RWPE2 (cell line): ENCODE measurements around the gene SLX4IP.
A peak's percentile ranks its signal among the peaks of the same experiment; 100 is the strongest.

Experiments used
- ATAC-seq: fragments of 200-7000 bp; cut with Tn5 transposase; 3 replicates; pipeline ENCODE4 v1.9.1; 2021; ENCODE audit warnings: low read depth
- DNase-seq: peaks from one replicate; pipeline ENCODE4 v3.0.0-alpha.2; 2020; ENCODE audit warnings: low spot score
- H3K27ac ChIP-seq: fragments of 450-650 bp; 2 replicates; pipeline ENCODE4 v1.5.1; 2017; ENCODE audit warnings: mild to moderate bottlenecking; ENCODE audit not compliant: poor library complexity, severe bottlenecking
- H3K27me3 ChIP-seq: fragments of 250-450 bp; sonication (Bioruptor Pico); 2 replicates; pipeline ENCODE4 v1.5.1; 2021; ENCODE audit warnings: mild to moderate bottlenecking, moderate library complexity; ENCODE audit not compliant: insufficient read depth, poor library complexity, severe bottlenecking
- H3K36me3 ChIP-seq: fragments of 250-450 bp; sonication (Bioruptor Pico); 2 replicates; pipeline ENCODE4 v1.5.1; 2020; ENCODE audit warnings: low read depth, mild to moderate bottlenecking, moderate library complexity
- H3K4me1 ChIP-seq: fragments of 250-450 bp; sonication (Bioruptor Pico); 2 replicates; pipeline ENCODE4 v1.5.1; 2021; ENCODE audit warnings: mild to moderate bottlenecking, moderate library complexity; ENCODE audit not compliant: insufficient read depth, poor library complexity, severe bottlenecking
- H3K4me3 ChIP-seq: fragments of 250-450 bp; sonication (Bioruptor Pico); 2 replicates; pipeline ENCODE4 v1.5.1; 2021; ENCODE audit warnings: mild to moderate bottlenecking, moderate library complexity; ENCODE audit not compliant: severe bottlenecking
- H3K9me3 ChIP-seq: fragments of 250-450 bp; sonication (Bioruptor Pico); 2 replicates; pipeline ENCODE4 v1.5.1; 2021; ENCODE audit warnings: mild to moderate bottlenecking, moderate library complexity; ENCODE audit not compliant: severe bottlenecking
- CTCF ChIP-seq: fragments of 450-650 bp; IDR thresholded peaks from one replicate; pipeline ENCODE4 v1.5.1; 2017; ENCODE audit warnings: mild to moderate bottlenecking, moderate library complexity; ENCODE audit not compliant: poor library complexity, severe bottlenecking

The SLX4IP gene

GRCh38 chr20:10539818-10540553 is 104.9 kb downstream of the SLX4IP start:
- no peaks in the 10 kb centered on the region for H3K36me3 ChIP-seq
- H3K4me1 ChIP-seq: peaks cover 37% of the 10 kb centered on the region
- H3K9me3 ChIP-seq: no peaks in the 10 kb centered on the region
- no peak overlapping the region for H3K4me3 ChIP-seq
- peak overlapping the region; percentile 78 for H3K27ac ChIP-seq
- DNase-seq (no peak), ATAC-seq (no peak)
- TF ChIP-seq CTCF: no peak
- no peaks in the 10 kb centered on the region for H3K27me3 ChIP-seq

- H3K4me3 ChIP-seq: no peak overlapping the region
These were observed 105.8 kb downstream of the SLX4IP start for GRCh38 chr20:10540636-10541493.

GRCh38 chr20:10541668-10542411 is 106.7 kb downstream of the SLX4IP start:
- H3K27me3 ChIP-seq: no peaks in the 10 kb centered on the region
- no peaks in the 10 kb centered on the region for H3K9me3 ChIP-seq
- no peaks in the 10 kb centered on the region for H3K36me3 ChIP-seq
- peak overlapping the region; percentile 78 for H3K27ac ChIP-seq
- H3K4me3 ChIP-seq: no peak overlapping the region
- no peak for ATAC-seq
- no peak for DNase-seq
- peaks cover 34% of the 10 kb centered on the region for H3K4me1 ChIP-seq
- no peak for TF ChIP-seq CTCF

More at GRCh38 chr20:10540636-10541493, 105.8 kb downstream of the SLX4IP start:
- no peaks in the 10 kb centered on the region for H3K9me3 ChIP-seq
- DNase-seq (no peak), ATAC-seq (peak; percentile 85)
- TF ChIP-seq CTCF: no peak
- H3K27ac ChIP-seq: peak overlapping the region; percentile 78
- H3K27me3 ChIP-seq: no peaks in the 10 kb centered on the region
- H3K36me3 ChIP-seq: no peaks in the 10 kb centered on the region
- peaks cover 37% of the 10 kb centered on the region for H3K4me1 ChIP-seq

GRCh38 chr20:10542442-10542841 is 107.3 kb downstream of the SLX4IP start:
- H3K9me3 ChIP-seq: no peaks in the 10 kb centered on the region
- peaks cover 32% of the 10 kb centered on the region for H3K4me1 ChIP-seq
- no peaks in the 10 kb centered on the region for H3K27me3 ChIP-seq
- H3K27ac ChIP-seq: no peak overlapping the region
- ATAC-seq (no peak), DNase-seq (no peak)
- TF ChIP-seq CTCF: no peak
- no peaks in the 10 kb centered on the region for H3K36me3 ChIP-seq
- H3K4me3 ChIP-seq: no peak overlapping the region
